ENCODE data around the gene SFRP5.

The SFRP5 gene

GRCh38 chr10:97779975-97780374 is 8.2 kb upstream of the SFRP5 start:
- TF ChIP-seq, protein P1, sequence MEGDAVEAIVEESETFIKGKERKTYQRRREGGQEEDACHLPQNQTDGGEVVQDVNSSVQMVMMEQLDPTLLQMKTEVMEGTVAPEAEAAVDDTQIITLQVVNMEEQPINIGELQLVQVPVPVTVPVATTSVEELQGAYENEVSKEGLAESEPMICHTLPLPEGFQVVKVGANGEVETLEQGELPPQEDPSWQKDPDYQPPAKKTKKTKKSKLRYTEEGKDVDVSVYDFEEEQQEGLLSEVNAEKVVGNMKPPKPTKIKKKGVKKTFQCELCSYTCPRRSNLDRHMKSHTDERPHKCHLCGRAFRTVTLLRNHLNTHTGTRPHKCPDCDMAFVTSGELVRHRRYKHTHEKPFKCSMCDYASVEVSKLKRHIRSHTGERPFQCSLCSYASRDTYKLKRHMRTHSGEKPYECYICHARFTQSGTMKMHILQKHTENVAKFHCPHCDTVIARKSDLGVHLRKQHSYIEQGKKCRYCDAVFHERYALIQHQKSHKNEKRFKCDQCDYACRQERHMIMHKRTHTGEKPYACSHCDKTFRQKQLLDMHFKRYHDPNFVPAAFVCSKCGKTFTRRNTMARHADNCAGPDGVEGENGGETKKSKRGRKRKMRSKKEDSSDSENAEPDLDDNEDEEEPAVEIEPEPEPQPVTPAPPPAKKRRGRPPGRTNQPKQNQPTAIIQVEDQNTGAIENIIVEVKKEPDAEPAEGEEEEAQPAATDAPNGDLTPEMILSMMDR (IDR thresholded peaks at IDR 0.05; ENCODE audit: insufficient read depth, low read depth, low read length, missing control alignments) = no peak
- DNase-seq (ENCODE audit: low read depth) = no peak
- H3K4me3 ChIP-seq (ENCODE audit: low read length) = no peak overlapping the region

GRCh38 chr10:97779492-97779891 is 7.7 kb upstream of the SFRP5 start:
- no peak for DNase-seq (ENCODE audit: low read depth)
- TF ChIP-seq, protein P1 (IDR thresholded peaks at IDR 0.05; ENCODE audit: insufficient read depth, low read depth, low read length, missing control alignments) = no peak
- no peak overlapping the region for H3K4me3 ChIP-seq (ENCODE audit: low read length)

- DNase-seq (ENCODE audit: low read depth) = no peak
- no peak overlapping the region for H3K4me3 ChIP-seq (ENCODE audit: low read length)
- TF ChIP-seq, protein P1 (IDR thresholded peaks at IDR 0.05; ENCODE audit: insufficient read depth, low read depth, low read length, missing control alignments) = no peak
These were observed 6.9 kb upstream of the SFRP5 start for GRCh38 chr10:97778452-97779302.

DNA sequence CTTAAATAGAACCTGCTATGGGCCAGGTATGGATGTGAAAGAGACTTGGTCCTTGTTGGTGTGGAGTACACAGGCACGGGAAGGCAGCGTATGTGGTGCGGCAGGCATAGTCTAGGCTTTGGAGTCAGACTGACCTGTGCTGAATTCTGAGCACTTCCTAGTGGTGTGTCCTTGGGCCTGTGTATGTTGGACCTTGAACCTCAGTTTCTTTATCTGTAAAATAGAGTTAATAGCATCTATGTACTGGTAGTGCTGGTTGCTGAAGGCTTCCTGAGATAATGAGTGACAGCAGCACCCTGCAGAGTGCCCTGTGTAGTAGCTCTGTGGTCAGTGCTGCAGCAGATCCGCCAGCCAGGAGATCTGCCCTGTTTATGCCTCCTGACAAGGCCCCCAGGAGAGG is 5.3 kb upstream of the SFRP5 start:
- no peak for DNase-seq (ENCODE audit: low read depth)
- H3K4me3 ChIP-seq (ENCODE audit: low read length) = no peak overlapping the region
- TF ChIP-seq, protein P1 (IDR thresholded peaks at IDR 0.05; ENCODE audit: insufficient read depth, low read depth, low read length, missing control alignments) = no peak

- TF ChIP-seq, protein P1 (IDR thresholded peaks at IDR 0.05; ENCODE audit: insufficient read depth, low read depth, low read length, missing control alignments) = no peak
- peak; percentile 39 for DNase-seq (ENCODE audit: low read depth)
- no peak overlapping the region for H3K4me3 ChIP-seq (ENCODE audit: low read length)
These were observed 3.1 kb upstream of the SFRP5 start for GRCh38 chr10:97774811-97775294.

GRCh38 chr10:97773096-97773495 is 1.3 kb upstream of the SFRP5 start:
- no peak overlapping the region for H3K4me3 ChIP-seq (ENCODE audit: low read length)
- TF ChIP-seq, protein P1 (IDR thresholded peaks at IDR 0.05; ENCODE audit: insufficient read depth, low read depth, low read length, missing control alignments) = no peak
- no peak for DNase-seq (ENCODE audit: low read depth)

Measured in epithelial cell of esophagus (primary cell).